ENCODE data around the gene CAV3. TPM values are rescaled to one million over a fixed set of nuclear protein-coding genes. Genes with fewer than 3 reads are reported as not detected.
A peak's percentile ranks its signal among the peaks of the same experiment; 100 is the strongest.

Gene CAV3
- total RNA-seq, 1 donor, result not detected

GRCh38 chr3:8776406-8776805 lies 42.8 kb downstream of the CAV3 start:
- no peak for TF ChIP-seq CTCF (IDR thresholded peaks at IDR 0.05; ENCODE audit: insufficient read depth, low read length)
- no peak overlapping the region for H3K4me3 ChIP-seq (ENCODE audit: low read depth, low read length)
- peak; percentile 83 for DNase-seq (ENCODE audit: low read depth)

- no peak for DNase-seq (ENCODE audit: low read depth)
- H3K4me3 ChIP-seq (ENCODE audit: low read depth, low read length), result no peak overlapping the region
- no peak for TF ChIP-seq CTCF (IDR thresholded peaks at IDR 0.05; ENCODE audit: insufficient read depth, low read length)
Measured at GRCh38 chr3:8777201-8777977, 43.8 kb downstream of the CAV3 start.

- no peak for DNase-seq (ENCODE audit: low read depth)
- no peak overlapping the region for H3K4me3 ChIP-seq (ENCODE audit: low read depth, low read length)
- no peak for TF ChIP-seq CTCF (IDR thresholded peaks at IDR 0.05; ENCODE audit: insufficient read depth, low read length)
Measured at GRCh38 chr3:8777978-8778267, 44.3 kb downstream of the CAV3 start.

GRCh38 chr3:8778475-8778874 lies 44.9 kb downstream of the CAV3 start:
- no peak overlapping the region for H3K4me3 ChIP-seq (ENCODE audit: low read depth, low read length)
- no peak for TF ChIP-seq CTCF (IDR thresholded peaks at IDR 0.05; ENCODE audit: insufficient read depth, low read length)
- no peak for DNase-seq (ENCODE audit: low read depth)

GRCh38 chr3:8780279-8780678 lies 46.7 kb downstream of the CAV3 start:
- no peak for DNase-seq (ENCODE audit: low read depth)
- H3K4me3 ChIP-seq (ENCODE audit: low read depth, low read length), result no peak overlapping the region
- no peak for TF ChIP-seq CTCF (IDR thresholded peaks at IDR 0.05; ENCODE audit: insufficient read depth, low read length)

- H3K4me3 ChIP-seq (ENCODE audit: low read depth, low read length), result no peak overlapping the region
- DNase-seq (ENCODE audit: low read depth), result no peak
- TF ChIP-seq CTCF (IDR thresholded peaks at IDR 0.05; ENCODE audit: insufficient read depth, low read length), result no peak
Measured at GRCh38 chr3:8784676-8785435, 51.3 kb downstream of the CAV3 start.
